GM19035 (cell line): ENCODE data around the gene SLC38A1.
"Not testable (repeated sequence)": the region's sequence is repeated elsewhere in the genome, so short reads cannot be mapped to it uniquely, and the experiment has no call there.

Source experiments
- ATAC-seq: cut with Tn5 transposase; IDR thresholded peaks from one replicate; pipeline ENCODE4 v1.9.1; 2021; ENCODE audit not compliant: unreplicated experiment

SLC38A1 gene

GRCh38 chr12:46174061-46174662, 94.7 kb downstream of the SLC38A1 start:
- ATAC-seq = peak; percentile 49

GRCh38 chr12:46168426-46168825, 100.4 kb downstream of the SLC38A1 start:
- ATAC-seq = no peak

GRCh38 chr12:46167412-46167811, 101.4 kb downstream of the SLC38A1 start:
- no peak for ATAC-seq

- ATAC-seq = no peak
These were observed 103.7 kb downstream of the SLC38A1 start for GRCh38 chr12:46165191-46165590.

- ATAC-seq = no peak
These were observed 104.6 kb downstream of the SLC38A1 start for GRCh38 chr12:46164186-46164761.

GRCh38 chr12:46162549-46163076, 106.2 kb downstream of the SLC38A1 start:
- not testable (repeated sequence) for ATAC-seq

GRCh38 chr12:46160981-46161690, 107.7 kb downstream of the SLC38A1 start:
- no peak for ATAC-seq

GRCh38 chr12:46160101-46160980, 108.5 kb downstream of the SLC38A1 start:
- ATAC-seq = no peak

GRCh38 chr12:46159309-46159901, 109.4 kb downstream of the SLC38A1 start:
- no peak for ATAC-seq

- no peak for ATAC-seq
These were observed 110.3 kb downstream of the SLC38A1 start for GRCh38 chr12:46158501-46158900.

GRCh38 chr12:46154221-46154985, 114.4 kb downstream of the SLC38A1 start:
- no peak for ATAC-seq

GRCh38 chr12:46153268-46153872, 115.5 kb downstream of the SLC38A1 start:
- ATAC-seq = no peak

- ATAC-seq = no peak
These were observed 116.4 kb downstream of the SLC38A1 start for GRCh38 chr12:46152456-46152855.

GRCh38 chr12:46150735-46151134, 118.1 kb downstream of the SLC38A1 start:
- ATAC-seq = no peak

- no peak for ATAC-seq
These were observed 118.9 kb downstream of the SLC38A1 start for GRCh38 chr12:46149905-46150304.

- no peak for ATAC-seq
These were observed 119.8 kb downstream of the SLC38A1 start for GRCh38 chr12:46149079-46149464.

GRCh38 chr12:46148327-46149078, 120.3 kb downstream of the SLC38A1 start:
- no peak for ATAC-seq

- no peak for ATAC-seq
These were observed 121.7 kb downstream of the SLC38A1 start for GRCh38 chr12:46147144-46147543.

GRCh38 chr12:46145881-46146280, 123.0 kb downstream of the SLC38A1 start:
- no peak for ATAC-seq
